GM19395 (cell line): Measurements from ENCODE around the gene CDYL2.

Source experiments
- ATAC-seq: cut with Tn5 transposase; IDR thresholded peaks from one replicate; pipeline ENCODE4 v1.9.1; 2021; ENCODE audit warnings: mild to moderate bottlenecking, moderate library complexity; ENCODE audit not compliant: unreplicated experiment

CDYL2 gene

GRCh38 chr16:80604600-80605355, 199.6 kb downstream of the CDYL2 start:
- no peak for ATAC-seq

- ATAC-seq, result no peak
Observed at GRCh38 chr16:80602894-80603293, 201.5 kb downstream of the CDYL2 start.

GRCh38 chr16:80601182-80601581, 203.2 kb downstream of the CDYL2 start:
- no peak for ATAC-seq

- ATAC-seq, result no peak
Observed at GRCh38 chr16:80599466-80599865, 204.9 kb downstream of the CDYL2 start.

GRCh38 chr16:80596507-80597207, 207.7 kb downstream of the CDYL2 start:
- ATAC-seq, result no peak

GRCh38 chr16:80594756-80595155, 209.6 kb downstream of the CDYL2 start:
- no peak for ATAC-seq

DNA sequence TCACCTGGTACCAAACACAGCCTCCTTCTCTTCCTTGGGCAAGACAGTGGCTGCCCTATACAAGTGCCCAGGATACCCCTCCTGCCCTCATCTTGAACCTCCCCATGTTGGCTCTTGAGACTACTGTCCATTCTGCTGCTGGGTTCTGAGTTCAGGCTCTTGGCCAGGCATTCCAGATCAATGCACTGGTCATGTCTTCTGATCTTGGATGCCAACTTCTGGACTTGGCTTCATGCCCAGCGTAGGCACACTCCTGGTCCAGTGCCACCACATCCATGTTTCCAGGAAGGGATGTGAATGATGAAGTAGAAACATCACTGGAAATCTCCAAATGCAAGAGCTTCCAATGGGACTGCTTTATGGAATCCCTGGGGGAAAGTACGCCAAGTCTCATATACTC, 212.1 kb downstream of the CDYL2 start:
- ATAC-seq, result no peak

- no peak for ATAC-seq
Observed at GRCh38 chr16:80591071-80591915, 213.1 kb downstream of the CDYL2 start.

DNA sequence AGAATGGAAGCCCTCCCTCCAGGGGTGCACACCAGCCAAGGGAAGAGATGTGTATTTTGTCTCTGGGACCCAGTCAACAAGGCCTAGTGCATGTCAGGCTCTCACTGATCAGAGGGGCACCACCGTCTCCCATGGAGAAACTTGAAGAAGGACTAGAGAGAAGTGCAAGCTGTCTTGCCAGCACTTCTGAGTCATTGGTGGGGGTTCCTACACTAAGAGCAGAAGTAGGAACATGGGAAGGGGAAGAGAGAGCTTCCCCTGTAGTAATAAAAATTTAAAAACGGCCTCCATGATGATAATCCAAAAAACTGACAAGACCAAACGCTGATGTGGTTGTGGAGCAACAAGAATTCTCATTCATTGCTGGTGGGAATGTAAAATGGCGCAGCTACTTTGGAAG, 217.3 kb downstream of the CDYL2 start:
- no peak for ATAC-seq

- ATAC-seq, result no peak
Observed at GRCh38 chr16:80586476-80586875, 217.9 kb downstream of the CDYL2 start.

DNA sequence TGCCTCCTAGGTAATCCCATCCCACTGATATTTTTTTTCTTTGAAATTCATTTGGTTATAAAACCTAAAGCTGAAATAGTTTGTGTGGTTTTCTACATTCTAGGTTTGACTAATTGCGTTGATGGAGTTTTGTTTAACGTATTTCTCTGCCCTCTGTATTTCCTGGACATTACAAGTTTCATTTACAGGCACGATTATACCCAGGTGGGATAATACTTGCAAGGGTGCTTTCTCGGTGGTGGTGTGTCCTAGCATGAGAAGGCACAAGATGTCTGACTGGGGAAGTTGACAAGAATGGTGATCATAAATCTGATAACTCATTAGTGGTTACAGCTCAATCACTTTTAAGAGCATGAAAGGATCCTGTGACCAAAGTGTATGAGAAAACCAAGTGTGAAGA, 218.6 kb downstream of the CDYL2 start:
- no peak for ATAC-seq

- no peak for ATAC-seq
Observed at GRCh38 chr16:80583466-80583865, 220.9 kb downstream of the CDYL2 start.

- ATAC-seq, result peak; percentile 92
Observed at GRCh38 chr16:80580109-80580832, 224.1 kb downstream of the CDYL2 start.

- no peak for ATAC-seq
Observed at GRCh38 chr16:80577485-80578280, 226.7 kb downstream of the CDYL2 start.

- no peak for ATAC-seq
Observed at GRCh38 chr16:80576343-80576912, 228.0 kb downstream of the CDYL2 start.

DNA sequence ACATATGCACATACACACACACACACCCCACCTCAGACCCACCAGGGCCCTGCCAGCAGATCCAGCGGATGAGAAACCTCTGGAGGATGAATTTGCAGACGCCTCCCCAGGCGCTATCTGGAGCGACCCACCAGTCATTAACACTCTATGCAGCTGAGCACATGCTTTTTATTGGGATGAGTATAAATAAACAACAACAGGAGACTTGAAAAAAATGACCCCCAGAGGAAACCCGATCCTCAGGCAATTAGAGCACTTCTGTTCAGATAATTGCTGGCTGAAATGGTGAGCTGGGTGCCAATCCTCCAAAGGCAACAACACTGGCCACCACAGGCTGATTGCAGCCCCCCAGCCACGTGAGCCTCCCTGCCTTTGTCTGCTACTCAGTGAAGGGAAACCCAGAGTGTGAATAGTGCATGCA, 230.7 kb downstream of the CDYL2 start:
- ATAC-seq, result no peak

DNA sequence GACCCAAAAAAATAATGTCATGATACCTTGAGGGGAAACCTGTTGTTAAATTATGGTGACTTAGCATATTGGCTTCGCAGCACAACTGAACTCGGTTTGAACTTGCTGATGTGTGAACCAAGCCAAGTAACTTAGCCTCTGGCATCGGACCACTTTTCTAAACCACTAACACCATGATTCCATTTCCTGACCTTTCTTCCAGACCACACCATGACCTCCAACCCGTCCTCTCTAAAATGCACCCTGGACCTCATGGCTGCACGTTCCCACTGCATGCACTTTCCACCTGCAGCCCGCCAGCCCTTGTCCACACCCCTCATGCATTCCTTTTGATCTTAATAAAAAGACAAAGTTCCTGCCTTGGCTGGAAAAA, 234.3 kb downstream of the CDYL2 start:
- ATAC-seq, result peak; percentile 15

- peak; percentile 85 for ATAC-seq
Observed at GRCh38 chr16:80569440-80570105, 234.8 kb downstream of the CDYL2 start.

- no peak for ATAC-seq
Observed at GRCh38 chr16:80564394-80564793, 240.0 kb downstream of the CDYL2 start.
